MM.1S (cell line): ENCODE data around the gene SPECC1.

ENCODE experiments used
- DNase-seq: peaks from one replicate; pipeline ENCODE4 v3.0.0-alpha.2; 2015
- H2AFZ ChIP-seq: fragments of 300-600 bp; sonication (generic); 2 replicates; pipeline ENCODE4 v1.6.0; 2016; ENCODE audit warnings: antibody characterized with exemption, low read length
- H3F3A ChIP-seq: fragments of 300-600 bp; sonication (generic); 2 replicates; pipeline ENCODE4 v1.6.1; 2016; ENCODE audit warnings: mild to moderate bottlenecking, antibody characterized with exemption, low read length, moderate library complexity, mixed read lengths; ENCODE audit not compliant: insufficient read depth
- H3K27ac ChIP-seq: fragments of 300-600 bp; sonication (generic); 2 replicates; pipeline ENCODE4 v1.5.1; 2016; ENCODE audit warnings: mild to moderate bottlenecking, low read length
- H3K27me3 ChIP-seq: fragments of 300-600 bp; sonication (generic); replicated peaks from 2 replicates; pipeline ENCODE4 v1.6.0; 2016; ENCODE audit warnings: low read length; ENCODE audit not compliant: insufficient read depth
- H3K36me3 ChIP-seq: fragments of 300-600 bp; sonication (generic); replicated peaks from 2 replicates; pipeline ENCODE4 v1.6.1; 2016; ENCODE audit warnings: mild to moderate bottlenecking, low read length, mixed read lengths; ENCODE audit not compliant: insufficient read depth
- H3K4me1 ChIP-seq: fragments of 300-600 bp; sonication (generic); 2 replicates; pipeline ENCODE4 v1.6.1; 2016; ENCODE audit warnings: low read length, mixed read lengths
- H3K4me2 ChIP-seq: fragments of 300-600 bp; sonication (generic); 2 replicates; pipeline ENCODE4 v1.6.0; 2016; ENCODE audit warnings: low read depth, low read length
- H3K4me3 ChIP-seq: fragments of 300-600 bp; sonication (generic); 2 replicates; pipeline ENCODE4 v1.5.1; 2016; ENCODE audit warnings: low read length, mixed read lengths
- H3K79me2 ChIP-seq: fragments of 300-600 bp; sonication (generic); 2 replicates; pipeline ENCODE4 v1.6.1; 2016; ENCODE audit warnings: mixed run types, low read length, mixed read lengths
- H3K9ac ChIP-seq: fragments of 300-600 bp; sonication (generic); 2 replicates; pipeline ENCODE4 v1.6.1; 2016; ENCODE audit warnings: low read length, mixed read lengths
- H3K9me2 ChIP-seq: fragments of 300-600 bp; sonication (generic); replicated peaks from 2 replicates; pipeline ENCODE4 v1.6.1; 2016; ENCODE audit warnings: mild to moderate bottlenecking, low read length, mixed read lengths; ENCODE audit not compliant: insufficient read depth
- H3K9me3 ChIP-seq: fragments of 300-600 bp; sonication (generic); replicated peaks from 2 replicates; pipeline ENCODE4 v1.6.1; 2016; ENCODE audit warnings: mild to moderate bottlenecking, low read length, mixed read lengths; ENCODE audit not compliant: insufficient read depth
- H4K20me1 ChIP-seq: fragments of 300-600 bp; sonication (generic); 2 replicates; pipeline ENCODE4 v1.6.1; 2016; ENCODE audit warnings: mild to moderate bottlenecking, low read length, moderate library complexity, mixed read lengths; ENCODE audit not compliant: insufficient read depth
- CTCF ChIP-seq: fragments of 300-600 bp; sonication (generic); IDR thresholded peaks from 2 replicates; pipeline ENCODE4 v1.5.1; 2016; ENCODE audit warnings: antibody characterized with exemption, low read length, mixed read lengths
- EZH2 ChIP-seq: fragments of 300-600 bp; sonication (generic); optimal IDR thresholded peaks from 2 replicates; pipeline ENCODE3; 2017; ENCODE audit warnings: low read depth, mild to moderate bottlenecking, antibody characterized with exemption, low read length, mixed read lengths
- EZH2phosphoT487 ChIP-seq: fragments of 300-600 bp; sonication (generic); IDR thresholded peaks from 2 replicates; pipeline ENCODE4 v1.6.1; 2018; ENCODE audit warnings: antibody characterized with exemption, low read length

Gene SPECC1

GRCh38 chr17:20022701-20023100 is 13.5 kb downstream of the SPECC1 start:
- no peak overlapping the region for H3K4me3 ChIP-seq
- H3K9me2 ChIP-seq = no peaks in the 10 kb centered on the region
- H3K27ac ChIP-seq = no peak overlapping the region
- H3K9me3 ChIP-seq = no peaks in the 10 kb centered on the region
- H3K36me3 ChIP-seq = no peaks in the 10 kb centered on the region
- H3K9ac ChIP-seq = no peak overlapping the region
- no peaks in the 10 kb centered on the region for H4K20me1 ChIP-seq
- no peak for DNase-seq
- H3K79me2 ChIP-seq = no peaks in the 10 kb centered on the region
- no peak for TF ChIP-seq EZH2phosphoT487
- TF ChIP-seq EZH2 = no peak
- TF ChIP-seq CTCF = no peak
- H3K27me3 ChIP-seq = no peaks in the 10 kb centered on the region
- no peak overlapping the region for H2AFZ ChIP-seq
- no peaks in the 10 kb centered on the region for H3F3A ChIP-seq
- H3K4me1 ChIP-seq = peaks cover 7% of the 10 kb centered on the region; the same call in 1 of the 2 replicates
- no peak overlapping the region for H3K4me2 ChIP-seq

GRCh38 chr17:20026960-20027359 is 17.8 kb downstream of the SPECC1 start:
- no peaks in the 10 kb centered on the region for H3K36me3 ChIP-seq
- no peak overlapping the region for H2AFZ ChIP-seq
- no peak overlapping the region for H3K27ac ChIP-seq
- no peaks in the 10 kb centered on the region for H3K9me2 ChIP-seq
- DNase-seq = no peak
- no peak overlapping the region for H3K4me3 ChIP-seq
- H3K27me3 ChIP-seq = no peaks in the 10 kb centered on the region
- TF ChIP-seq CTCF = no peak
- no peak for TF ChIP-seq EZH2
- TF ChIP-seq EZH2phosphoT487 = no peak
- no peaks in the 10 kb centered on the region for H3K9me3 ChIP-seq
- no peaks in the 10 kb centered on the region for H4K20me1 ChIP-seq
- no peaks in the 10 kb centered on the region for H3F3A ChIP-seq
- no peaks in the 10 kb centered on the region for H3K79me2 ChIP-seq
- peaks cover 7% of the 10 kb centered on the region; the same call in 1 of the 2 replicates for H3K4me1 ChIP-seq
- H3K9ac ChIP-seq = no peak overlapping the region
- no peak overlapping the region for H3K4me2 ChIP-seq

- no peaks in the 10 kb centered on the region for H3K27me3 ChIP-seq
- no peak overlapping the region for H3K9ac ChIP-seq
- H4K20me1 ChIP-seq = no peaks in the 10 kb centered on the region
- peaks cover 14% of the 10 kb centered on the region; the same call in 1 of the 2 replicates for H3K4me1 ChIP-seq
- H2AFZ ChIP-seq = no peak overlapping the region
- H3K79me2 ChIP-seq = no peaks in the 10 kb centered on the region
- H3K36me3 ChIP-seq = no peaks in the 10 kb centered on the region
- H3K4me2 ChIP-seq = no peak overlapping the region
- no peak overlapping the region for H3K4me3 ChIP-seq
- TF ChIP-seq EZH2phosphoT487 = no peak
- no peak for TF ChIP-seq CTCF
- TF ChIP-seq EZH2 = no peak
- H3K9me2 ChIP-seq = no peaks in the 10 kb centered on the region
- no peaks in the 10 kb centered on the region for H3K9me3 ChIP-seq
- DNase-seq = no peak
- H3K27ac ChIP-seq = no peak overlapping the region
- H3F3A ChIP-seq = no peaks in the 10 kb centered on the region
These were observed 19.3 kb downstream of the SPECC1 start for GRCh38 chr17:20028443-20028842.

GRCh38 chr17:20032636-20033035 is 23.5 kb downstream of the SPECC1 start:
- no peaks in the 10 kb centered on the region for H3F3A ChIP-seq
- H3K9me3 ChIP-seq = no peaks in the 10 kb centered on the region
- no peaks in the 10 kb centered on the region for H4K20me1 ChIP-seq
- no peaks in the 10 kb centered on the region for H3K79me2 ChIP-seq
- no peak overlapping the region for H3K27ac ChIP-seq
- no peaks in the 10 kb centered on the region for H3K9me2 ChIP-seq
- H3K9ac ChIP-seq = no peak overlapping the region
- DNase-seq = peak; percentile 11
- no peak overlapping the region for H2AFZ ChIP-seq
- no peaks in the 10 kb centered on the region for H3K36me3 ChIP-seq
- peaks cover 16% of the 10 kb centered on the region for H3K4me1 ChIP-seq
- no peak overlapping the region for H3K4me3 ChIP-seq
- H3K4me2 ChIP-seq = peak overlapping the region; percentile 18; the same call in 1 of the 2 replicates
- no peaks in the 10 kb centered on the region for H3K27me3 ChIP-seq
- TF ChIP-seq CTCF (no peak), EZH2 (no peak), EZH2phosphoT487 (no peak)
